MCF 10A (cell line): Measurements from ENCODE around the gene MRO. TPM values are rescaled to one million over a fixed set of nuclear protein-coding genes. Genes with fewer than 3 reads are reported as not detected.
A peak's percentile ranks its signal among the peaks of the same experiment; 100 is the strongest.

Experiments used
- BruUV-seq: library from RNA; stranded (reverse); fragments of 400-500 nt; replicated peaks from 2 replicates; lab custom pipeline; 2021; lab: Mats Ljungman, UMichigan
- CTCF ChIA-PET: fragments of 300-600 bp; sonication (Branson Sonifier 250); formaldehyde crosslinking; extraction: SDS; loops from one replicate; lab custom pipeline; 2021; ENCODE audit warnings: antibody characterized with exemption, inconsistent platforms; lab: Yijun Ruan, JAX
- POLR2A ChIA-PET: fragments of 300-600, 350-650 bp; sonication (Branson Sonifier 250); formaldehyde crosslinking; extraction: SDS; loops from one replicate; lab custom pipeline; 2020; ENCODE audit warnings: antibody characterized with exemption, inconsistent platforms; lab: Yijun Ruan, JAX
- DNase-seq: peaks from one replicate; pipeline ENCODE4 v3.0.0-alpha.2; 2018; ENCODE audit not compliant: unreplicated experiment
- H3K27ac Mint-ChIP-seq: one replicate; pipeline ENCODE4 v1.8.0; 2022; ENCODE audit warnings: mild to moderate bottlenecking, low read depth, mixed read lengths; ENCODE audit not compliant: unreplicated experiment
- H3K27me3 Mint-ChIP-seq: one replicate; pipeline ENCODE4 v1.8.0; 2022; ENCODE audit warnings: mixed read lengths; ENCODE audit not compliant: insufficient read depth, unreplicated experiment
- H3K36me3 Mint-ChIP-seq: one replicate; pipeline ENCODE4 v1.8.0; 2022; ENCODE audit warnings: mild to moderate bottlenecking, moderate library complexity, mixed read lengths; ENCODE audit not compliant: insufficient read depth, unreplicated experiment
- H3K4me1 Mint-ChIP-seq: one replicate; pipeline ENCODE4 v1.8.0; 2022; ENCODE audit warnings: mixed read lengths; ENCODE audit not compliant: insufficient read depth, unreplicated experiment
- H3K4me3 Mint-ChIP-seq: one replicate; pipeline ENCODE4 v1.8.0; 2022; ENCODE audit warnings: mild to moderate bottlenecking, moderate library complexity, mixed read lengths; ENCODE audit not compliant: unreplicated experiment
- H3K9me3 Mint-ChIP-seq: one replicate; pipeline ENCODE4 v1.8.0; 2022; ENCODE audit warnings: mixed read lengths; ENCODE audit not compliant: unreplicated experiment
- intact Hi-C: fragments of 100-400 bp; cut with micrococcal nuclease; formaldehyde crosslinking; loops from 2 replicates; pipeline ENCODE4 v1.14.1; 2022
- total RNA-seq: library from RNA; stranded (reverse); gene quantifications from 2 replicates; pipeline ENCODE4 v1.2.3, GENCODE V29; 2022
- TF ChIP-seq, protein P1 (sequence below): fragments of 200-600 bp; IDR thresholded peaks from one replicate; pipeline ENCODE4 v1.8.0; 2022; ENCODE audit warnings: antibody characterized with exemption, mild to moderate bottlenecking; ENCODE audit not compliant: unreplicated experiment

Gene MRO
- total RNA-seq, 1 experiment from 2014 or later = not detected

DNA sequence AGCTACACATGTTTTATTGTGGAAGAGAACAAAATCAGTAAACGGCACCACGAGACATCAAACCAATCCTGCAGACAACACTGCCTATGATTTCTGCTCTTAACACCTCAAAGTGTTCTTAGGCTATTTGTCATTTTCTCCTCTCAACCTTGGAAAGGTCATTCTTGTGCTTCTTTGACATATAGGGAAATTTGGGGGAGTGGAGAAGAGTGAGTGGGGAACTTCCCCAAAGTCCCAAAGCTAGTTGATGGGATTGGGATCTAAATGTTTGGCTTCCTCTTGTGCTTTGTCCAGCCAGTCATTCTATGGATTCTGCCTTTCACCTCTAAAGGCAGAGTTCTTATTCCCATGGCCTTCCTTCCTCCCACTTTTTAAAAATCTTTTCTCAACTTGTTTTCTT is 5.8 kb upstream of the MRO start:
- POLR2A ChIA-PET = no interaction called here
- no peak for DNase-seq
- no peaks in the 10 kb centered on the region for H3K4me1 Mint-ChIP-seq
- H3K27me3 Mint-ChIP-seq = no peaks in the 10 kb centered on the region
- CTCF ChIA-PET = interaction anchor here (0.5 to 0.7 kb wide), 4 partner anchors 19 to 241 kb away, joined by 3 to 4 read pairs (median 4); no protein-coding TSS in a partner anchor
- no peaks in the 10 kb centered on the region for H3K9me3 Mint-ChIP-seq
- BruUV-seq = no TSS peak
- intact Hi-C loops = no loop called here
- H3K4me3 Mint-ChIP-seq = no peak overlapping the region
- H3K36me3 Mint-ChIP-seq = no peaks in the 10 kb centered on the region
- no peak overlapping the region for H3K27ac Mint-ChIP-seq
- TF ChIP-seq, protein P1, sequence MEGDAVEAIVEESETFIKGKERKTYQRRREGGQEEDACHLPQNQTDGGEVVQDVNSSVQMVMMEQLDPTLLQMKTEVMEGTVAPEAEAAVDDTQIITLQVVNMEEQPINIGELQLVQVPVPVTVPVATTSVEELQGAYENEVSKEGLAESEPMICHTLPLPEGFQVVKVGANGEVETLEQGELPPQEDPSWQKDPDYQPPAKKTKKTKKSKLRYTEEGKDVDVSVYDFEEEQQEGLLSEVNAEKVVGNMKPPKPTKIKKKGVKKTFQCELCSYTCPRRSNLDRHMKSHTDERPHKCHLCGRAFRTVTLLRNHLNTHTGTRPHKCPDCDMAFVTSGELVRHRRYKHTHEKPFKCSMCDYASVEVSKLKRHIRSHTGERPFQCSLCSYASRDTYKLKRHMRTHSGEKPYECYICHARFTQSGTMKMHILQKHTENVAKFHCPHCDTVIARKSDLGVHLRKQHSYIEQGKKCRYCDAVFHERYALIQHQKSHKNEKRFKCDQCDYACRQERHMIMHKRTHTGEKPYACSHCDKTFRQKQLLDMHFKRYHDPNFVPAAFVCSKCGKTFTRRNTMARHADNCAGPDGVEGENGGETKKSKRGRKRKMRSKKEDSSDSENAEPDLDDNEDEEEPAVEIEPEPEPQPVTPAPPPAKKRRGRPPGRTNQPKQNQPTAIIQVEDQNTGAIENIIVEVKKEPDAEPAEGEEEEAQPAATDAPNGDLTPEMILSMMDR = no peak

DNA sequence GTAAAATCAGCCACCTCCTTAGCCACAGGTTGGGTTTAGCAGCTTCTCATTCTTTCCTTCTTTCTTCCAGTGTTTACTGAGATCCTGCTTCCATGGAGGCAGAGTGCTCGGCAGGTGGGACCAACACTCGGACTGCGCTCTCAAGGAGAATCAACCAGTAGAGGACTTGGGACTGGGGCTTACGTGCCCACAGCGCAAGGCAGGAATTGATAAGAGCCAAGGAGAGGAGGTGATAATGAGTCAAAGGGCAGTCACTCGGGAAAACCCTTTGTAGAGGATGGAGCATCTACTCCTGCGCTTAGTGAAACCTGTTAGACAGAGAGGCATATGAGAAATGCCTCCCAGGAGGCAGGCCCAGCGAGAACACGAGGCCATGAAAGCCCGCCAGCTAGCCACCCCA is 2.9 kb upstream of the MRO start:
- POLR2A ChIA-PET = no interaction called here
- no TSS peak for BruUV-seq
- no peaks in the 10 kb centered on the region for H3K27me3 Mint-ChIP-seq
- TF ChIP-seq, protein P1 = no peak
- no peaks in the 10 kb centered on the region for H3K36me3 Mint-ChIP-seq
- CTCF ChIA-PET = interaction anchor here (0.6 to 0.7 kb wide), 2 partner anchors 12 to 27 kb away, joined by 3 read pairs; no protein-coding TSS in a partner anchor
- H3K4me1 Mint-ChIP-seq = peaks cover 4% of the 10 kb centered on the region
- H3K4me3 Mint-ChIP-seq = no peak overlapping the region
- intact Hi-C loops = loop anchor here (5.0 kb wide), 1 partner anchor 205 kb away; no protein-coding TSS in a partner anchor
- no peaks in the 10 kb centered on the region for H3K9me3 Mint-ChIP-seq
- no peak for DNase-seq
- no peak overlapping the region for H3K27ac Mint-ChIP-seq

DNA sequence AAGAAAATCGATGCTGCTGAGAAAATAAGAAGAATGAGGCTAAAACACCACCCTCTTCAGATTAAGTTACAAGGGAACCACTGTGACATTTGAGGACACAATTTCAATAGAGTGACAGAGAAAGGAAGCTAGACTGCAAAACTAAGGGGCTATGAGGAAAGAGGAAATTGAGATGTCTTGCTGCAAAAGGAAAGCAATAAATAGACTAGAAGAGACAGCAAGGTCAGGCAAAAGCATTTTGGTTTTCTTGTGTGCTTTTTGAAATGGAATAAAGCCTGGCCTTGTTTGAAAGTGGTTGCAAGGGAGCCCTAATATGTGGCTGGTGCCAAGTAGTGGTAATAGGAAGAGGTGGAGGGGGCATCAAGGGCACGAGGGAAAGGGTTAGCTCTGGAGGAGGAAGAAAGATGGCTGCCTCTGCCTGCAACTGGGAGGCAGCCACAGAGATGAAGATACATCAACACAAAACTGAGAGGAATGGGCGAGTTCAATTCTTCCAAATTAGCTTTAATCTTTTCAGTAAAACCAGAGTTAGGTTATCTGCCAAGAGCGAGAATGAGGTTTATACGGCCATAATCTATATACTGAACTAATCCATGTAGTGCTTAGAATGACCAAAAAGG is 1.2 kb upstream of the MRO start:
- peaks cover 10% of the 10 kb centered on the region for H3K4me1 Mint-ChIP-seq
- no peak for DNase-seq
- H3K4me3 Mint-ChIP-seq = no peak overlapping the region
- CTCF ChIA-PET = interaction anchor here (0.6 to 3.4 kb wide), 29 partner anchors 9 to 809 kb away, joined by 3 to 38 read pairs (median 5); partner anchors contain the start of genes ELAC1 and SMAD4
- TF ChIP-seq, protein P1 = no peak
- BruUV-seq = no TSS peak
- H3K9me3 Mint-ChIP-seq = no peaks in the 10 kb centered on the region
- H3K36me3 Mint-ChIP-seq = no peaks in the 10 kb centered on the region
- intact Hi-C loops = loop anchor here (1.0 to 5.0 kb wide), 5 partner anchors 45 to 230 kb away; partner anchors contain the start of gene ELAC1
- POLR2A ChIA-PET = interaction anchor here (0.6 to 4.8 kb wide), 6 partner anchors 48 to 209 kb away, joined by 3 to 23 read pairs (median 6); partner anchors contain the start of genes ELAC1, ME2 and SMAD4
- H3K27me3 Mint-ChIP-seq = no peaks in the 10 kb centered on the region
- no peak overlapping the region for H3K27ac Mint-ChIP-seq

DNA sequence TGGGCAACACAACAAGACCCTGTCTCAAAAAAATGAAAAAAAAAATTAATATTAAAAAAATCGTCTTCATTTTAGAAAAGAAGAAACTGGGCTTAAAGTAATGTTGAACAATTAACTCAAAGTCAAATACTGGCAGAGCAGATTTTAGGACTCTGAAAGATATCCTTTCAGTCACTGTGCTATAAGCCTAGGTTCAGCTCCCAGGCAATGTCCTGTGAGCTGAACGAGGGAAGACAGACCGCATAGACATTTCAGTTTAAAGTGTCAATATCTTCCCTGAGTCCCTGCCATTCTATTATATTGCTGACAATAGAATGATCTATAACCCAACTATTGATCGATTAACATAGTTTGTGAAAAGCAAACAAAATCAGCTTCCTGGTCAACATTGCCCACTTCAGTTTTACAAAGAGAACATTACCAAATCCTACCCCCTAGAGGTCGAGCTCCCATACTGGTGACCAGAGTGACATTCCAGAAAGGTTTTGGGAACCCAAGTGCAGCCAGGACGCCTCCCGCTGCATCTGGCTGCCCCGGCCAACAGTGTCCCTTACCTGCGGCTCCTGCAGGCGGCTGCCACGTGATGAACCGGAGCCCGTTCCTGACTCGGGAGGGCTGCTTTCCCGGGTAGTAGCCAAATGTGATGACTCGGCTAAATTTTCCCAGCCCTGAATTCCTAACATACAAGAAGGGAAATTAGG is 639 bp downstream of the MRO start:
- DNase-seq = peak; percentile 35
- H3K9me3 Mint-ChIP-seq = no peaks in the 10 kb centered on the region
- POLR2A ChIA-PET = interaction anchor here (0.8 to 4.8 kb wide), 6 partner anchors 23 to 377 kb away, joined by 3 to 23 read pairs (median 3); partner anchors contain the start of genes ELAC1 and ME2
- H3K4me1 Mint-ChIP-seq = peaks cover 10% of the 10 kb centered on the region
- H3K4me3 Mint-ChIP-seq = no peak overlapping the region
- intact Hi-C loops = loop anchor here (1.0 kb wide), 1 partner anchor 312 kb away; no protein-coding TSS in a partner anchor
- TF ChIP-seq, protein P1 = no peak
- H3K27me3 Mint-ChIP-seq = no peaks in the 10 kb centered on the region
- H3K36me3 Mint-ChIP-seq = no peaks in the 10 kb centered on the region
- no peak overlapping the region for H3K27ac Mint-ChIP-seq
- CTCF ChIA-PET = interaction anchor here (0.7 to 3.4 kb wide), 20 partner anchors 9 to 314 kb away, joined by 3 to 38 read pairs (median 4); no protein-coding TSS in a partner anchor
- no TSS peak for BruUV-seq
